GM19351 (cell line): Measurements from ENCODE around the gene CRIP1.

Experiments
- ATAC-seq: cut with Tn5 transposase; IDR thresholded peaks from one replicate; pipeline ENCODE4 v1.9.1; 2021; ENCODE audit warnings: mild to moderate bottlenecking, moderate library complexity; ENCODE audit not compliant: unreplicated experiment

CRIP1 gene

DNA sequence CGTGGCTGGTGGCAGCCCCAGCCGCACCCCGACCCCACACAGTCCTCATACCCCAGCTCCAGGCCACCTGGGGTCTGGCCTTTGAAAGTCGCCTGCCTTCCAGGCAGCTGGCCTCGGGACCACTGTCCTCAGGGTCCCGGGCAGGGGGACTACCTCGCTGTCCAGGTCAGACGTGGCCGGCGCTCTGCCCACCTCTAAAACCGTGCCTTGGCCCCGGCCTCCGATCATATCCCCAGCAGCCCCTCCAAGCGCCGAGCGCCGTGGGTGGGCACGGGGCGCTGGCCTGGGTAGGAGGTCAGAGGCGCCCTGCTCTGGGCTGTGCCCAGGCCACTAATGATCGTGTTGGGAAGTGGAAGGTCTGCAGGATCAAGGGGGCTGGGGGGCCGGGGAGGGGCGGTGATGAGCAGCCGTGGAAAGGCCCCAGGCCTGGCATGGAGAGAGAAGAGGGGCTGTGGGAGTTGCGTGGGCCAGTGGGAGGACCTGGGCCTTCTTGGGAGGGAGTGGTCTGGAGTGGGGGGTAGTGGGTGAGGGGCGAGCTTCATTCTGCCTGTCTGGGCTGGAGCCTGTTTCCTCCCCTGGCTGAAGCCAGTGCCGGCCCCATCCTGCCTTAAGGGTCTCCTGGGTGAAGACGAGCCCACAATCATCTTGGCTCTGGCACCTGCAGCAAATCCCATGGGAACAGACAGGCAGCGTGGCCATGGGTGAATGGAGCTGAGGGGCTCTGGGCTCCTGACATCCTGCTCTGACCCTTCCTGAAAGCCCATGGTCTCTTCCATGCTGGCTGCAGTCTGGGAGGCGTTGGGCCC lies 44.6 kb downstream of the CRIP1 start:
- ATAC-seq: no peak

DNA sequence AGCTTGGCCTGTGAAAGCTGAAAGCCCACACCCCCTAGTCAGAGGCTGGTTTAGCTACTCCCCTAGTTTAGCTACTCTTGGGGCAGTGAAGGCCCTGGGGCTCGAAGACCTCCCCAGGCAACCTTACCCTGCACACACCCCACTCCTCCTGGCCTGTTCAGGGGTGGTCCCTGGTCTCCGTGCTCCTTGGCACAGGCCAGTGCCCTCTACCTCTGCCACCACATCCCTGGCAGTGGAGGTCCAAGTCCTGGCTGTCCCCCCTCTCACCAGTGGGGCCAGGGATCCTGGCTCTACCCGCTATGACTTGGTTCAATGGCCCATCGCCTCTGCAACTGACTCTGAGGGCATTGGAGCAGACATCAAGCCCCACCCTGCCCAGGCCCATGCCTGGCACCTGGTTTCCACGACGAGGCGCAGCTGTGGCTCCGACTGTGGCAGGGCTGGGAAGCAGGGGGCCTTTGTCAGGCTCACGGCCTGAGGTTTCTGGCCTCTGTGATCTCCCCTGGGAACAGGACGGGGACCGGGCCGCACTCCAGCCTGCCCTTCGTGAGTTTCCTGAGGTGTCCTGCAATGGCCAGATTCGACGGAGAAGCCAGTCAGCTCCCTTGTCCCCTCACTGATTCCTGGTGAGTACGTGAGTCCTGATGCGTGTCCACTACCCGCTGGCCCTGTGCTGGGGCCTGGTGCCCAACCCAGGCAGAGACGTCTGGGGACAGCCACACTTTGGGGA lies 45.4 kb downstream of the CRIP1 start:
- no peak for ATAC-seq

DNA sequence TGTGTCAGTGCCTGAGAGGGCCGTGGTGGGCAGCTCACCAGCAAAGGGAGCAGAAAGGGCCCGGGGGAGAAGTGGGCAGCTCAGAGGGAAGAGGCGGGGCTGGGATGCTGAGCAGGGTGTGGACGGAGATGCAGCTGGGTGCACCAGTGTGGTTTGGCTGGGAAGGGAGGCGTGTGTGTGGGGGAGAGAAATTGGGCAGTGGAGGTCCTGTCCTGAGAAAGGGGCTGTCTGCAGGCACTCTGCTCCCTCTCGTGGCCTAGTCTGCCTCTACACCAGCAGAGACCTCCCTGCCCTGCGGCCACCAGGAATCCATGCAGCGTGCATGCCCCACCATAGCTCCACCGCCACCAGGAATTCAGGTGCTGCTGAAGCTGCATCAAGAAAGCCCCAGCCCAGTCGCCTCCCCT lies 46.1 kb downstream of the CRIP1 start:
- no peak for ATAC-seq

DNA sequence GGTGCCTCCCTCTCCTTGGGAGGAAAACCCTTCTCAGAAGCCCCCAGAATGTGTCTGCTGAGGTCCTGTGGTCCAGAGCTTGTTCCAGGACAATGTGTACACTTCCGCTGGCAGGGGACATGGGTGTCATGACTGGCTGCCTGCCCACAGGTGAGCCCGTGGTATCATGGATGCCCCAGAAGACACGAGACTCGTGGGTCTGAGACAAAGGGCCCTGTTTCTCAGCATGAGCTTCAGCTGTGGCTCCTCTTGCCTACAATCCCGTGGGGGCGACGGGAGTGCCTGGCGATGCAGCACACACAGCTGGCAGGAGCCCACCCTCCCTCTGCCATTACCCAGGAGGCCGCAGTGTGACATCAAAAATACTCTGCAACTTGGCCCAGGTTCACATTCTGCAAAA lies 46.7 kb downstream of the CRIP1 start:
- no peak for ATAC-seq

DNA sequence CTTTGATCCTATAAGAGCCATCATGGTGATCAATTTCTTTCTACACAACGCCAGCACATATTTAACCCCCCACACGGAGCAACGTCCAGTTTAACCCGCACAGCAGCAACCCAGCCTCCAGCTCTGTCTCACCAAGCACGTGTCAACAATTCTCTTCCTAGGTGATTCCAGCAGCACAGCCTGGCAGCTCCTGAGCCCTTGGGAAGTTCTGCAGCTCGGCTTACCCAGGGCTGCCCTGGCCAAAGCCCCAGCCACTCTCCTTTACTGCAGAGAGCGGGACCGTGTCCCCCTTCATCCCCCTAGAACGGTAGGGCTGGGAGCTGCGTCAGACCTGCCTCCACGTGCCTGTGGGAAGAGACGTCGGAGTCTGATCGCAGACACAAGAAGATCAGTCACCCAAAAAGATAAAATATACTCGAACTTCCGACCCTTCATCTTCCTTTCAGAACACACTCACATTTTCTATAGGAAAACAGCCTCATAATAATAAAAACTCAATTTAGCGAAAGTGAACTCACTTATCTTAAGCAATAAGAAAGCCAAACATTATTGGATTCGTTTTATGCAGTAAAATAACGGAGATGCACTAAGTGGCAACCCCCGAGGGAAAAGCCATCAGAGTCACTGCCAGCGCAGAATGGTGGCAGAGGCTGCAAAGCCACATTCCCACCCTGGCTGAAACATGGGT lies 47.3 kb downstream of the CRIP1 start:
- ATAC-seq: no peak

DNA sequence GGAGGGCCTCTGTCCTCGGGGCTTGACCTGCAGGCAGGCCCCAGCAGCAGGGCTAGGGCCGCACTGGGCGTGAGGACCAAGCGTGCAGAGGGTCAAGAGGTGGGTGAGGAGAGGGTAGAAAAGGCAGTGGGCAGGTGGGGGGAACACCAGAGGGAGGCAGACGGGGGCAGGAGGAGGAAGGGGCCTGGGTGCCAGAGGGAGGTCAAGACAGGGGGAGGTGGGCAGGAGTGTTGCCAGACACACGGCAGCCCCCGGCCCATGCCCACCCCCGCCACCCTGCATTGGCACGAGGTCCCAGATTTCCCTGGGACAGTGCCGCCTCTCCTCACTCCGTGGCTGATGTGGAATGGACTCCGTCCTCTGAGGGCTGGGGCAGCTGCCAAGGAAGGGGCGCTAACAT lies 47.9 kb downstream of the CRIP1 start:
- ATAC-seq: no peak

DNA sequence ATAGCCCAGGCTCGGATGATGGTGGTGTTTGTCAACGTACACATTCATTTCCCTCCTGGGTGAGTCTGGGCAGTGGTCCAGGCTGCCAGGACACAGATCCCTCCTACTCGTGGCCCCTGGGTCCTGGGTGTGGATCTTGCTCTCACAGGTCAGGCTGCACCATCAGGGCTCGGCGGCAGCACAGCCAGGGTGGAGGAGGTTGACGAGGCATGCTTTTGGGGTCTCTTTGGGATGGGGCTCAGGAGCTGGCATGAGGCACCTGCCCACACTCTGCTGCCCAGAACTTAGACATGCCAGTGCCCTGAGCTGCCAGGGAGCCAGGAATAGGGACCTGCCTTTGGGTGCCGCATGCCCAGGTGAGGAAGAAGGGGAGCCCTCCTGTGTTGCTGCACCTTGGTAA lies 49.4 kb downstream of the CRIP1 start:
- no peak for ATAC-seq

DNA sequence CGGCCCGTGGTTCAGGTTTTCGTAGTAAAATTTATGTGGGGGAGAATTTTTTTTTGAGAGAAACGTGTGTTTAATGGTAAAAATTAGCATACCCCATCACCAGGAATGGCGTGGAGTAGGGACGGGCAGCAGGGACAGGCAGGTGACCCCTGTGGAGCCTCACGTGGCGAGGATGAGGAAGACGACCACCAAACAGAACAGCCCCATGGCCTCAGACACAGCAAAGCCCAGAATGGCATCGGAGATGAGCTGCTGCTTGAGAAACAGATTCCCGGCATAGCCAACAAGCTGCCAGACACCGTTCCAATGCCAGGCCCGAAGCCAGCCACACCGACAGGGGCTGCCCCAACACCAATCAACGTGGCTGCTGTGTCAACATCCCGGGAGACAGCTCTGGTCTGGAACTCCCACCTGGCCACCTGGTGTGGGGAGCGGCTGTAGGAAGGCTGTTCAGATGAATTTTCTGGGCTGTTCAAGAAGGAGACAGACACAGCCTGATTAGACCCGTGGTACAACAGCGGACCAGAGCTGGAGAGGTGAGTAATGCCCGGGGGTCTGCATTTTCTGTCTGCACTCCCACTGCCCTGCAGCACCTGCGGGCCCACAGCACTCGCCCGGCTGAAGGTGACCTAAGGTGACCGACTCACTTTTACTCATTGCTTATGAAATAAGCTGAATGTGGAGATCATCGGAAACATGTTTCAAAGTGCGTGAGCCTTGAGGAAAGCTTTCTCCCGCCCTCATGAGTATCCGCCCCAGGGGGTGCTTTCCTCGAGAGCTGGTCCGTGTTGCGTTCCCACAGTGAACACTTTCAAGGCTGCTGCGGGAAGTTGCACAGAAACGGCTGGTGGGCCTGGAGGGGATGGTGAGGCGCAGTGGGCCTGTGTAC lies 50.2 kb downstream of the CRIP1 start:
- no peak for ATAC-seq

DNA sequence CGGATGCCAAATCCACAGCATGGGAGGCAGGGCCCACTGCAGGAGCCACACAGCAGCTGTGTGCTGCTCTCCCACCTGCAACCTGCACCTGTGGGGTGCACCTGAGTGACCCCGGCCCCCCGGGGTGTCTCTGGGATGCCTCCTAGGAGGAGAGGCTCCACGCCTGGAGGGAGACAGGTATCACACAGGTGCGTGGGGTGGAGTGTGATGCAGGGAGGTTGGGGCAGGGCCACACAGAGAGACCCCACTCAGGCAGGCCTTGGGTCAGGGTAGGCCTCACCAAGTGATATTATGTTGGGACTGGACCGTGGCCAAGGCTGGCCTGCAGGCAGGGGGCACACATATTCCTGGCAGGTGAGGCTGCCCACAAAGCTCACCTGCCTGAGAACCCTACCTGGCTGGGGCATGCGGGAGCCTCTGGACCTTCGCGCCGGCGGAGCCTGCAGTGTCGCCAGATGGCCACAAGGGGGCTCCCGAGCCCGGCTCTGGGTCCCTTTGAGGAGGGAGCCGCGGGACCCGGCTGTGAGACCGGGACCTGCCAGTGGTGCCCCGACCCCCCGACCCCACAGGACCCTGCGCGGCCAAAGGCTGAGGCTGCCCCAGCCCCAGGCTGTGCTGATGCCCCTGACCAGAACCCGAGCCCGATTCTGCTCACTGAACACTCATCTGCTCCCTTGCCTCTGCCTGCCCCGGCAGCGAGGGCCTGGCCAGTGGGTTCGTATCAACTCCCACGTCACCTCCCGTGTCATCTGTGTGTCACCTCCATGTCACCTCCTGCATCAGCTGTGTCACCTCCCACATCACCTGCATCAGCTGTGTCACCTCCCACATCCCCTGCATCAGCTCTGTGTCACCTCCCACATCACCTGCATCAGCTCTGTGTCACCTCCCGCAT lies 51.1 kb downstream of the CRIP1 start:
- no peak for ATAC-seq
